DMS 273 (cell line): ENCODE measurements around the gene POLR2L.

Experiments used
- DNase-seq: peaks from one replicate; lab custom pipeline; 2025; ENCODE audit not compliant: unreplicated experiment; lab: John Stamatoyannopoulos, UW

POLR2L gene

GRCh38 chr11:855796-856195 lies 13.5 kb upstream of the POLR2L start:
- no peak for DNase-seq

- DNase-seq: no peak
Measured at GRCh38 chr11:855330-855674, 13.0 kb upstream of the POLR2L start.

DNA sequence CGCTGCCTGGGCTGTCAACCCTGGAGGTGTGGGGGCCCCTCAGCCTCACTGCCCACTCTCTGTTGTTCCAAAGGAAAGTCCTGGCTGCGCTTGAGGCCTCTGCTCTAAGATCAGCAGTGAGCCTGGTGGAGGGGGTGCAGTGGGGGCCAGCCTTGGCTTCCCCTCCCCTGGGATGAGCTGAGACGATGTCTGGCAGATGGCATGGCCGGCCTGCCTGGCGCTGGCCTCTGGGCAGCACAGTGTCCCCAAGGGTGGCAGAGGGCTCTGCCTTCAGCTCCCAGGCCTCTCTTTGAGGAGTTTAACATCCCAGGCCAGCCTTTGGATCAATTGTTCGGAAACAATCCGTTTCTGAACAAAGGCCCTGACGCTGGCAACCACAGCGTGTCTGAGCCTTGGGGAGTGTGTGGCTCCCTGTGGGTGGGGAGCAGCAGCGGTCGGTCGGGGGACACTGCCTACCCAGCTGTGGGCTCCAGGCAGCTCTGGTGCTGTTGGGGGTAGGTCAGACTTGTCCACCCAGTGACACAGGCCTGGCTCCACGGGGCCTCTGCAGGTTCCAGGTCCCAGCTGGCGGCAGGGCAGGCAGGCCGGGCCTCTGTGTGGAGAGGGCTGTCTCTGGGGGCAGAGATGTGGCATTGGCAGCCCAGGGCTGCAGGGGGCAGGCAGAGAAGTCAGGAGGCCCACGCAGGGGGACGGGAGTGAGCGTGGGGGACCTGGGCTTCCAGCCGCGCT lies 12.4 kb upstream of the POLR2L start:
- no peak for DNase-seq

DNA sequence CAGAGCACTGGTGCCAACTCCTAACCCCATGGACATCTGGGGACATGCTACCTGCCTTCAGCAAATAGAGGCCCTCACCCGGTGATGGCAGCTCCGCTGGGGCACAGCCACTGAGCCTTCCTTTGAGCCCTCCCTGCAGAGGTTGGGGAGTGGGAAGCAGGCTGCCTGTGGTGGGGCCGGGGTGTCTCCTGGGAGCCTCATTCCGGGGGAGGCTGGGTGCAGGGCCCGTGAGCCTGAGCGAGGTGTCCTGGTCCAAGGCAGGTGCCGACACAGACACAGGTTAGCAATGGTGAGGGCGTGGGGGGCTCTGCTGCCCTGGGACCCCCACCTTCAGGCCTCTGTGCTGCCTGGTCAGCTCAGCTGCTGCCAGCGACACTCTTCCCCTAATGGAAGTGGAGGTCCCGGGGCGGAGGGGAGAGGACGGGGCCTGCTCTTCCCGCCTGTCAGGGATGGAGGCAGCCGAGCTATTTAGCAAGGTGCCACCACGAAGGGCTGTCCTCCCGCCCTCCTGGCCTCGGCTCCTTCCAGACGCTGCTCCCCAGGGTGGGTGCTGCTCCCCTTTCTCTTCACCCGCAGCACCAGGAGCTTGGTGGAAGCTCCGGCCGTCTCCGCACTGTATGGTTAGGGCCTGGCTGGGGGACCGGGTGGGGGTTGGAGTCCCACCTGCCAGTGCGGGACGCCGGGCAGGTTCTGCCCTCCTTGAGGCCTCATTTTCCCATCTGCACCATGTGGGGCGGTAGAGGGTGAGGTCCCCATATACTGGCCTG lies 11.5 kb upstream of the POLR2L start:
- DNase-seq: no peak

- no peak for DNase-seq
Measured at GRCh38 chr11:852762-853161, 10.4 kb upstream of the POLR2L start.

GRCh38 chr11:850775-851763 lies 8.7 kb upstream of the POLR2L start:
- DNase-seq: peak; percentile 56

- DNase-seq: no peak
Measured at GRCh38 chr11:849951-850774, 7.8 kb upstream of the POLR2L start.

DNA sequence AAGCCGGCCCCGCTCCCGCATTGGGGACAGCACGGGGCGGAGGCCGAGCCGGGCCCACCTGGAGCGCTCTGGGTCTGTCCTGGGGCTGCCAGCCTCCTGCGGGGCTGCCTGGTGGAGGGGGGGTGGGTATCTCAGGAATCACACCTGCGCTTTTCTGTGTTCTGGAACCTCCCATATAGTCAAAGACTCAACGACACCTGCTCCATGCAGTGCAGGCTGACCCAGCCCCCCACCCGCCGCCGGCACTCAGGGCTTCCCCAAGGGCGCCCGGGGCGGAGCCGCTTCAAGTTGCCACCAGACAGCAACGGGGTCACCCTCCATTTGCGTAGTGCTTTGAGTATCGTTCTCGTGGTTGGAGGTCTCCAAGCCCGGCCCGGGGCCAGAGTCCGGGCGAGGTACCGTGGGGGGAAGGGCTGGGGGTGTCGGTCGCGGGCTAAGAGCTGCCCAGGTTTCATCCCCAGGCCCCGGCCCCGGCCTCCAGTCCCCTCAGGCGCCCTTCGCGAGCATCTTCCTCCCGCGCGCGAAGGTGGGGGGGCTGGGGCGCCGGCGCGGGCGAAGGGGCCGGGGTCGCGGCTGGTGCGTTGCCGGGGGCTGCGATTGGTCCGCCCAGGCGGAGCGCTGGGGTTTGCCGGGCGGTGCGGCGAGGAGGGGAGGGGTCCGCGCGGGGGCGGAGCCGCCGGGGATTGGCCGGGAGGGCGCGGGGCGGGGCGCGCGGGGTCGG lies 6.9 kb upstream of the POLR2L start:
- DNase-seq: peak; percentile 63

DNA sequence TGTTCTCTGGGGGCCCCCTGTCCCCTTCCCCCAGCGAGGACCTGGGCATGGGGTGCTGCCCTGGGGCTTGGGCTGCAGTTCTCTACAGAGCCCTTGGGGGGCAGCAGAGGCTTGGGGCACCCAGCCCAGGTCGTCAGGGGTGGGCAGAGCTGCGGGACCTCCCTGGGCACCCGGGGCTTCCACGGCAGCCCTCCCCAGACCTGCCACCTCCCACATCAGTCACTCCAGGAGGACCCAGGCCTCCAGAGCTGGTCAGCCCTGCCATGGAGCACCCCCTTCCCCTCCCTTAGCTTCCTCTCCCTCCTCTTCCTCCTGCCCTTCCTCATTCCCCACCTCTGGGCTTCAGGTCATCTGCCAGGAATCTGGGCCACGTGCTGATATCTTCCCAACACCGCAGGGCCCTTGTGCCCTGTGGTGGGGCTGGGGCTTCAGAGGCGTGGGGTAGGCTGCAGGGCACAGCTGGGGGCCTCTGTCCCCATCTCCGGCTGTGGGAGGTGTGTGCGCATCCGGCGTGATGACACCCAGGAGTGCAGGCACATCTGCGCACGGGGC lies 6.1 kb upstream of the POLR2L start:
- DNase-seq: peak; percentile 59

- DNase-seq: no peak
Measured at GRCh38 chr11:847876-848275, 5.5 kb upstream of the POLR2L start.

DNA sequence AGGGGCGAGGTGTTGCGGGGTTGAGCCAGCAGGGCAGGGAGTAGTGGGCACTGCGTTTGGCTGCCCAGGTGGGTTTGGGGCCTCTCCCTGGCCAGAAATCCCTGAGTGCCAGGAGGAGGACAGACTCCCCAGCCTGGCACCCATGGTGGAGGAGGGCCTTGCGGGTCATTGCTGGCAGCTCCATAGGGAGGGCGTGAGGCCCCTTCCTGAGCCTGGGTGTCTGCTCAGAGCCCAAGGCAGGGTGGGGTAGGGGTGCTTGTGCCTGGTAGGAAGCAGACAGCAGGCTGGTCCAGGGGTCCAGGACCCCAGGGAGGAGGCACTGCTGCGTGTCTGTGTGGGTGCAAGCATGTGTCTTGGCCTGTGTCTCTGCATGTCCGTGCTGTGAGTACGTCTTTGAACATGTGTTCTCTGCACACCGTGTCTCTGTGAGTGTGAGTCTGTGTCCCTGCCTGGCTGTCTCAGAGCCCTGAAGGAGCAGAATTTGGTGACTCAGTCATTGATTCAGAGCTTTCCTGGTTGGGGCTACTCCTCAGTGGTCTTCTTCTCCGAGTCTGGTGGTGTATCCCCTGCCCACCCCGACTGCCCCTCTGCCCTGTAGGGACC lies 4.3 kb upstream of the POLR2L start:
- no peak for DNase-seq

- DNase-seq: no peak
Measured at GRCh38 chr11:845872-846495, 3.7 kb upstream of the POLR2L start.

GRCh38 chr11:844693-845644 lies 2.6 kb upstream of the POLR2L start:
- DNase-seq: peak; percentile 82

- DNase-seq: peak; percentile 75
Measured at GRCh38 chr11:843818-844692, 1.7 kb upstream of the POLR2L start.

DNA sequence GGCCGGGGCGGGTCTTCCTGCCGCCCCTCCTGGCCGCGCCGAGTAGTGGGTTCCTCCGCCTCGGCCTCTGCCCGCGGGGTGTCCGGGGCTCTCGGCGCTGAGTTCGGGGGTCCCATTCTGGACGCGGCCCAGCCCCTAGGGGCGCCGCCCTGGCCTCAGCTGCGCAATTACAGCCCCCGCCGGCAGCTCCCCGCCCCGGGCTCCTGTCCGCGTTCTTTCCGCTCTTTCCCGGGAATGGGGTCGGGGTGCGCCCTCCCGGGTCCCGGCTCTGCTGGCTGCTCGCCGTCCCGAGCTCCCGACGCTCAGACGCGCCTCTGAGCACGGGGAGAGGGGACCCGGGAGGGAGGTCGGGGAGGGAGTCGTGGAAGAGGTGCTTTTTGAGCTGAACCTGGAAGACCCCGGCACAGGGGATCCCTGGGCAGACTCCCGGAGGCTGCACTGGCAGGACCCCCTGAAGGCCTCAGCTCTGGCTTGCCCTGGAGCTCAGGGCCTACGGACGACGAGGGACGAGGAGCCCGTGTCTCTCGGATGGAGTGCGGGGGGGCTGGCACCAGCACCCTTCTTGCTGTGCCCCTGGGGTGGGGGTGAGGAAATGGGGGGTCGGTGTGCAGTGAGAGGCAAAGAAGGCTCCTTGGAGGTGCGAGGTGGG lies 881 bp upstream of the POLR2L start:
- DNase-seq: no peak

- DNase-seq: no peak
Measured at GRCh38 chr11:841981-842369, 354 bp downstream of the POLR2L start.
